HG03571 (cell line): Measurements from ENCODE around the gene TNFRSF8.
A peak's percentile ranks its signal among the peaks of the same experiment; 100 is the strongest.
"Not testable (repeated sequence)": the region's sequence is repeated elsewhere in the genome, so short reads cannot be mapped to it uniquely, and the experiment has no call there.

Experiments used
- ATAC-seq: cut with Tn5 transposase; IDR thresholded peaks from one replicate; pipeline ENCODE4 v1.9.1; 2021; ENCODE audit not compliant: unreplicated experiment

TNFRSF8 gene

GRCh38 chr1:12083766-12084165, 20.7 kb downstream of the TNFRSF8 start:
- no peak for ATAC-seq

GRCh38 chr1:12085643-12086260, 22.6 kb downstream of the TNFRSF8 start:
- no peak for ATAC-seq

DNA sequence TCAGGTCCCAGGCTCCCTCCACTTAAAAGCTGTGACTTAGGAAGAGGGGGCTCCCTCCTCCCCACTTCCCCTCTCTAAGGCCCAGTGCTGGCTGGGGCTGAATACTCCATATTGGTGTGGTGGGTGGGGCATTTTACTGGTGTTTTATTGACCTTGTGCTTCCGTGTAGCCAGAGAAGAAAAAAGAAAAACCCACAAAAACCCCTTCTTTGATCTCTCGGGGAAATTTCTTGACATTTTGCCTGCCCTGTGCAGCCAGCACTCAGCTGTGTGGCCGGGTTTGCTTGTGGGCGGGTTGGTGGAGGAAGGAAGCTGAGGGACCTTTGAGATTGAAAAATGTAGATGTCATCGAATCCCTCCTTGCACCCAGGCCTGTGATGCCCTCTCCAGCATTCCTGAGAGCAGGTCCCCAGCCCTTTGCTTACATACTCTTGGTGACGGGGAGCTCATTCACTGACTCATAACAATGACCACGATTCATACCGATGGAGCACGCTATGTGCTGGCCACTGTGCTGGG, 24.8 kb downstream of the TNFRSF8 start:
- ATAC-seq, result peak; percentile 65

DNA sequence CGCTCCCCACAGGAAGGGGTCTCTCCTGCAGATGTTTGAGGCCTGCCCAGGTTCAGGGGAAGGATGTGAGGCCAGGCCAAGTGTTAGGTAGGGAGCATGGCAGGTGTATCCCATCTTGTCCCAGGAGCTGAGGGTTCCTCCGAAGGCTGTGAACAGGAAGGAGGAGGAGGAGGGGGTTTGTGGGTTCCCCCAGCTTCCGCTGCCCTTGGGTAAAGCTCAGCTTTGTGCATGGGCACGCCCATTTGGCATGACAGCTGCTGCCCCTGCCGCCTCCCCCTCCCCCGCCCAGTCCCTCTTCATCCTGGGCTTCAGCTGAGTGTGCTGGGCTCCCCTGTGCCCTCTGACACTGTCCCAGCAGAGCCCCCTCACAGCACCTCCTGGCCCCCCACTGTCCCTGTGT, 25.5 kb downstream of the TNFRSF8 start:
- ATAC-seq, result no peak

- ATAC-seq, result no peak
These were observed 27.2 kb downstream of the TNFRSF8 start for GRCh38 chr1:12090326-12090725.

DNA sequence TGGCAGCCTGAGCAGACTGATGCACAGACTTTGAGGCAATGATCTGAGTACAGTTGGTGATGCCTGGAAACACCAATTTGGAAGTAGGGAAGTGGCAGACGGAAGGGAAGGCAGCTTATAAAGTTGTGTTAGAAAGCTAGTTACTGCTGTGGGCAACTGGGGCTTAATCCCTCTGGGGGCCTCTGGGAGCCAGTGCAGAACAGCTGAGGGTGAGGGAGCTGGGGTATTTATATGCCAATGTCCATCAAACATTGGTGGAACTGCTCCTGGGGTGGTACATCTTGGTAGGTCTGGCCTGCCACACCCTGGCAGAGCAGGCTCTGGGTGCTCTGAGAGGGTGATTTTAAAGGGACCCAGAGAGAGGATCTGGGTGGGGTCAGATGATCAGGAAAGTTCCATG, 28.1 kb downstream of the TNFRSF8 start:
- ATAC-seq, result no peak

- ATAC-seq, result no peak
These were observed 31.1 kb downstream of the TNFRSF8 start for GRCh38 chr1:12094180-12094579.

DNA sequence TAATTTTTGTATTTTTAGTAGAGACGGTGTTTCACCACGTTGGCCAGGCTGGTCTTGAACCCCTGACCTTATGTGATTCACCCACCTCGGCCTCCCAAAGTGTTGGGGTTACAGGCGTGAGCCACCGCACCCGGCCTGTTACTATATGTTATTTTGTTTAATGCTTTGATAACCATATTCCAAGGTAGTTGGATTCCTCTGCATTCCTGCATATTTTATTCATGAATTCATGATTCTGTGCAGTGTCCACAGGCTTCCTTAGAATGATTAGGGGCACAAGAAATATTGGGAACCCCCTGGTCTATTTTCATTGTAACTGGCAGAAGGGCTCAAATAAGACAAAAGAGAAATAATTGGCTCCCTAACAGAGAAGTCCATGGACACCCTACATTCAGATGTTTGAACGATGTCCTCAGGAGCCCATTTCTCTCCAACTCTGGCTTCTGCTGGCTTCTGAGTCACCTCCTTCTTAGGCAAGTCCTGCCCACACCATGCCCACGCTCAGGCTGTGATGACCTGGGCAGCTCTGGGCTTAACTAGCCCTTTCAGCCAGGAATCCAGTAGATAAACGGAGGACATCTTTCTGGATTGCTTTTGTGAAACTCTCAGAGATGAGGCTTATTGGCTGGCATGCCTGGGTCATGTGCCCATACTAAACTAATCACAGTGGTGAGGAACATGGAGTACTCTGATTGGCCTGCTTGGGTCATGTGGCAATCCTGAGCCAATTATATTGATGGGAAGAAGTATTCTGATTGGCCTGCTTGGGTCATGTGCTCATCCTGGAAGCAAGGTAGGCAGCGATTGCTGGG, 32.6 kb downstream of the TNFRSF8 start:
- ATAC-seq, result no peak

GRCh38 chr1:12096615-12097014, 33.5 kb downstream of the TNFRSF8 start:
- ATAC-seq, result no peak

DNA sequence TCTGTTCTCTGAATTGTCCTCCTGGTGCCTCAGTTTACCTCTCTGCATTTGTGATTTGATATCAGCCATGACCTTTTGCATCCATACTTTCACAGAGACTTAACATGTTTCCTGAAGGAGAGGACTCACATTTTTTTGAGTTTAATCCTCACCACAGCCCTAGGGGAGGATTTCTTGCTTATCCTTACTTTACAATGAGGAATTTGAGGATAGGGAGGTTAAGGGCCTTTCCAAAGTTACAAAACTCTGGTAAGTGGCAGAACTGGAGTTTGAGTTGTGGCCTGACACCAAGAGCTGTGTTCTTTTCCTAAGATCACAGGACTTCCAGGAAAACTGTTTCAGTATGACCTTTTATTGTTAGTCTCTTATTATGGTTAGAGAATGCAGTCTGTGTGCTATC, 34.2 kb downstream of the TNFRSF8 start:
- ATAC-seq, result no peak

DNA sequence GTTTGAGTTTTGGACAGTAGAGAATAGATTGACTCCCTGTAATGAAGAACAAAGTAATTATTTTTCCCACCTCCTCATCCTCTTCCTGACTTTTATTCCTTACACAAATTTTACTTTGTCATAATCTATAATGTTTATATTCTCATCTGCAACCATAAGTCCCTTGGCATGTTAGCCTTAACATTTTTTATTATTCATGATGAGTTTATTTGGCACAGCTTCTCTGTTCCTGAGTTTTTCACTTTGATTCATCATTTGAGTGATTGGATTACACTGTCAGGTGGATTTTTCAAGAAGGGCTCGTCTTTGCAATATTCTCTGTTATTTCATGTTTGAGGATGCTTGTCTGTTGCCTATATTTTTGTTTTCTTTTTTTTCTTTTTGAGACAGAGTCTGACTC, 35.7 kb downstream of the TNFRSF8 start:
- no peak for ATAC-seq

- ATAC-seq, result no peak
These were observed 36.5 kb downstream of the TNFRSF8 start for GRCh38 chr1:12099610-12100009.

DNA sequence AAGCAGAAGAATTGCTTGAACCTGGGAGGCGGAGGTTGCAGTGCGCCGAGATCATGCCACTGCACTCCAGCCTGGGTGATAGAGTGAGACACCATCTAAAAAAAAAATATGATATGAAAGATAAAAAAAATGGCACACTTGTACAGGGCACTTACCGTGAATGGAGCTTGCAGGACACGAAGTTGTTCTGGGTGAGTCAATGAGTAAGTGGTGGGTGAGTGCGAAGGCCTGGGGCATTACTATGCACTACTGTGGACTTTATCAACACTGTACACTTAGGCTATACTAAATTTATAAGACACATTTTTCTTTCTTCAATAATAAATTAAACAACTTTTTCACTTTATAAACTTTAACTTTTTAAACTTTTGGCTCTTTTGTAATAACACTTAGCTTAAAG, 37.0 kb downstream of the TNFRSF8 start:
- ATAC-seq, result no peak

- not testable (repeated sequence) for ATAC-seq
These were observed 38.0 kb downstream of the TNFRSF8 start for GRCh38 chr1:12101120-12101519.

DNA sequence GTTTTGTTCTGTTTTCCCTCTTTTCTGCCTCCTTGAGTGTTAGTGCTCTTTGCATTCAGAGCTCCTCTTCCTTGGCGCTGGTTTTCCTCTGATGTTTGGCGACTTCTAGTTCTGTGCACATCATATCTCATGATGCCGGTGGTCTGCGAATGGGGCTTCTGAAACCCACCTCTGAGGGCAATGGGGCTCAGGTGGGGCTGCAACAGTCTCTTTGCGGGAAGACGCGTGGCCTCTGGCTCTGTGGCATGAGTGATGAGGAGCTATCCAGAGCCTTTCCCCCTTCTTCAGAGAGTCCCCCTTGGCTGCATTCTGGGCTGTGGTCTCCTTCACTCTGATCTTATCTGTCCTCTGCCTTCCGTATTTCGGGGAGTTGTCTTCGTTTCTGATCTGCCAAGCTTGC, 39.0 kb downstream of the TNFRSF8 start:
- ATAC-seq, result no peak

DNA sequence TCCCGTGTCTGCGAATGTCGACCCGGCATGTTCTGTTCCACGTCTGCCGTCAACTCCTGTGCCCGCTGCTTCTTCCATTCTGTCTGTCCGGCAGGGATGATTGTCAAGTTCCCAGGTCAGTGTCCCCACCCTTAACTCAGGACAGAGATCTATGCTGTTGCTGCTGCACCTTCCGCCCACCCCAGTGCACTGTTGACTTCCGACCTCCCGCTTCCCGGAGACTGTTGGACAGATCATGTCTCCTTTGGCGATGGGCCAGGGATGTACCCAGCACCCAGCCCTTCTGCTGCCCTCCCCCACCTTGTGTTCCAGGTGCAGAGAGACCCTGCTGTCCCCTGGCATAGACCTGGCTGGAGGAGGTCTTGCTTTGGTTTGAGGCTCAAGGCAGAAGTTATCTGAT, 41.3 kb downstream of the TNFRSF8 start:
- no peak for ATAC-seq

GRCh38 chr1:12106153-12106552, 43.0 kb downstream of the TNFRSF8 start:
- no peak for ATAC-seq

- ATAC-seq, result not testable (repeated sequence)
These were observed 43.8 kb downstream of the TNFRSF8 start for GRCh38 chr1:12106861-12107260.

DNA sequence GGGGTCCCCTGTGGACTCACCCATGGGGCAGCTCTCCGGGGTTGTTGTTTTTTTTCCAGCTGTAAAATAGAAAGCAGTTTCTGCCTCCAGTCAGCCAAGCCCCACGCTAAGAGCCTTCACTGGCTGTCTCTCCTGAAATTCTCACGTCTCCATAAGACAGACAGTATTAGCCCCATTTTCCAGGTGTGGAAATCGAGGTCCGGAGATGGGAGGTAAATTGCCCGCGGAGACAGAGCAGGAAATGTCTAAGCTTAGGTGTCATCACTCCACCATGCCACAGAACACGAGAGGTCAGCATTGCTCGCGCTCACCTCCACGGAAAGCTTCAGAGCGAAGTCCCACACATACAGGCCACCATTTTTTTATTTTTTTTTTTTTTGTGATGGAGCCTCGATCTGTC, 44.6 kb downstream of the TNFRSF8 start:
- no peak for ATAC-seq

GRCh38 chr1:12109901-12110300, 46.8 kb downstream of the TNFRSF8 start:
- no peak for ATAC-seq

GRCh38 chr1:12111741-12112140, 48.6 kb downstream of the TNFRSF8 start:
- ATAC-seq, result no peak

GRCh38 chr1:12112711-12113161, 49.6 kb downstream of the TNFRSF8 start:
- ATAC-seq, result no peak
